ENCODE measurements around the gene OR2S2.
A peak's percentile ranks its signal among the peaks of the same experiment; 100 is the strongest.

The OR2S2 gene

GRCh38 chr9:35984021-35984420 is 26.1 kb upstream of the OR2S2 start:
- no peak for ATAC-seq (ENCODE audit: insufficient read depth, low read depth)
- no peak for TF ChIP-seq EZH2 (IDR thresholded peaks at IDR 0.05; ENCODE audit: borderline replicate concordance, low read depth, low read length, severe bottlenecking)
- TF ChIP-seq CTCF (IDR thresholded peaks at IDR 0.05; ENCODE audit: borderline replicate concordance, extremely low read depth, low read length, poor library complexity, severe bottlenecking): no peak
- Histone ChIP-seq H3K27me3 (ENCODE audit: insufficient read depth, low read length, poor library complexity) (peaks cover 9% of the 10 kb centered on the region), H3K4me1 (ENCODE audit: insufficient read depth, low read length) (no peaks in the 10 kb centered on the region), H3K4me2 (ENCODE audit: insufficient read depth, low read length) (no peak overlapping the region), H3K79me2 (ENCODE audit: insufficient read depth, low read length) (no peaks in the 10 kb centered on the region), H3K9ac (ENCODE audit: low read depth, low read length) (no peak overlapping the region), H3K36me3 (ENCODE audit: insufficient read depth, low read length) (no peaks in the 10 kb centered on the region), H2AFZ (ENCODE audit: low read depth, low read length) (no peak overlapping the region), H3K9me3 (ENCODE audit: insufficient read depth, low read length, severe bottlenecking) (no peaks in the 10 kb centered on the region), H3K27ac (ENCODE audit: low read length) (no peak overlapping the region), H3K4me3 (ENCODE audit: low read depth in 1 of 2, low read length in 2 of 2) (no peak overlapping the region), H4K20me1 (ENCODE audit: insufficient read depth, low read length) (no peaks in the 10 kb centered on the region)
- DNase-seq: no peak

- DNase-seq (peak; percentile 6), ATAC-seq (ENCODE audit: insufficient read depth, low read depth) (peak; percentile 50; the same call in 1 of the 3 replicates)
- no peaks in the 10 kb centered on the region for H3K36me3 ChIP-seq (ENCODE audit: insufficient read depth, low read length)
- no peak overlapping the region for H3K9ac ChIP-seq (ENCODE audit: low read depth, low read length)
- H4K20me1 ChIP-seq (ENCODE audit: insufficient read depth, low read length): no peaks in the 10 kb centered on the region
- no peak overlapping the region for H3K4me2 ChIP-seq (ENCODE audit: insufficient read depth, low read length)
- no peak overlapping the region for H3K4me3 ChIP-seq (ENCODE audit: low read depth in 1 of 2, low read length in 2 of 2)
- H2AFZ ChIP-seq (ENCODE audit: low read depth, low read length): no peak overlapping the region
- TF ChIP-seq CTCF (IDR thresholded peaks at IDR 0.05; ENCODE audit: borderline replicate concordance, extremely low read depth, low read length, poor library complexity, severe bottlenecking) (no peak), EZH2 (IDR thresholded peaks at IDR 0.05; ENCODE audit: borderline replicate concordance, low read depth, low read length, severe bottlenecking) (no peak)
- H3K79me2 ChIP-seq (ENCODE audit: insufficient read depth, low read length): no peaks in the 10 kb centered on the region
- no peaks in the 10 kb centered on the region for H3K4me1 ChIP-seq (ENCODE audit: insufficient read depth, low read length)
- no peak overlapping the region for H3K27ac ChIP-seq (ENCODE audit: low read length)
- H3K9me3 ChIP-seq (ENCODE audit: insufficient read depth, low read length, severe bottlenecking): no peaks in the 10 kb centered on the region
- peaks cover 9% of the 10 kb centered on the region for H3K27me3 ChIP-seq (ENCODE audit: insufficient read depth, low read length, poor library complexity)
Observed at GRCh38 chr9:35981699-35982098, 23.7 kb upstream of the OR2S2 start.

GRCh38 chr9:35980289-35981011 is 22.5 kb upstream of the OR2S2 start:
- no peaks in the 10 kb centered on the region for H3K79me2 ChIP-seq (ENCODE audit: insufficient read depth, low read length)
- H3K9me3 ChIP-seq (ENCODE audit: insufficient read depth, low read length, severe bottlenecking): peaks cover under 1% of the 10 kb centered on the region
- H4K20me1 ChIP-seq (ENCODE audit: insufficient read depth, low read length): no peaks in the 10 kb centered on the region
- TF ChIP-seq EZH2 (IDR thresholded peaks at IDR 0.05; ENCODE audit: borderline replicate concordance, low read depth, low read length, severe bottlenecking) (no peak), CTCF (IDR thresholded peaks at IDR 0.05; ENCODE audit: borderline replicate concordance, extremely low read depth, low read length, poor library complexity, severe bottlenecking) (no peak)
- H3K9ac ChIP-seq (ENCODE audit: low read depth, low read length): no peak overlapping the region
- H3K27ac ChIP-seq (ENCODE audit: low read length): no peak overlapping the region
- peaks cover 9% of the 10 kb centered on the region for H3K27me3 ChIP-seq (ENCODE audit: insufficient read depth, low read length, poor library complexity)
- no peaks in the 10 kb centered on the region for H3K36me3 ChIP-seq (ENCODE audit: insufficient read depth, low read length)
- ATAC-seq (ENCODE audit: insufficient read depth, low read depth): no peak
- H2AFZ ChIP-seq (ENCODE audit: low read depth, low read length): no peak overlapping the region
- H3K4me2 ChIP-seq (ENCODE audit: insufficient read depth, low read length): no peak overlapping the region
- no peaks in the 10 kb centered on the region for H3K4me1 ChIP-seq (ENCODE audit: insufficient read depth, low read length)
- no peak overlapping the region for H3K4me3 ChIP-seq (ENCODE audit: low read depth in 1 of 2, low read length in 2 of 2)
- no peak for DNase-seq
